CD4-positive, alpha-beta T cell treated with Interleukin-4 for 4 hours (primary cell): ENCODE data around the gene ZNF211.

Source experiments
- DNase-seq: peaks from one replicate; pipeline ENCODE4 v3.0.0-alpha.2; 2020

The ZNF211 gene

GRCh38 chr19:57632987-57633831 lies at the start of gene ZNF211:
TSS of gene ZNF211 (plus strand) at chr19:57633168. CDS start at chr19:57633347, 179 bp downstream.
- DNase-seq = peak; percentile 92

DNA sequence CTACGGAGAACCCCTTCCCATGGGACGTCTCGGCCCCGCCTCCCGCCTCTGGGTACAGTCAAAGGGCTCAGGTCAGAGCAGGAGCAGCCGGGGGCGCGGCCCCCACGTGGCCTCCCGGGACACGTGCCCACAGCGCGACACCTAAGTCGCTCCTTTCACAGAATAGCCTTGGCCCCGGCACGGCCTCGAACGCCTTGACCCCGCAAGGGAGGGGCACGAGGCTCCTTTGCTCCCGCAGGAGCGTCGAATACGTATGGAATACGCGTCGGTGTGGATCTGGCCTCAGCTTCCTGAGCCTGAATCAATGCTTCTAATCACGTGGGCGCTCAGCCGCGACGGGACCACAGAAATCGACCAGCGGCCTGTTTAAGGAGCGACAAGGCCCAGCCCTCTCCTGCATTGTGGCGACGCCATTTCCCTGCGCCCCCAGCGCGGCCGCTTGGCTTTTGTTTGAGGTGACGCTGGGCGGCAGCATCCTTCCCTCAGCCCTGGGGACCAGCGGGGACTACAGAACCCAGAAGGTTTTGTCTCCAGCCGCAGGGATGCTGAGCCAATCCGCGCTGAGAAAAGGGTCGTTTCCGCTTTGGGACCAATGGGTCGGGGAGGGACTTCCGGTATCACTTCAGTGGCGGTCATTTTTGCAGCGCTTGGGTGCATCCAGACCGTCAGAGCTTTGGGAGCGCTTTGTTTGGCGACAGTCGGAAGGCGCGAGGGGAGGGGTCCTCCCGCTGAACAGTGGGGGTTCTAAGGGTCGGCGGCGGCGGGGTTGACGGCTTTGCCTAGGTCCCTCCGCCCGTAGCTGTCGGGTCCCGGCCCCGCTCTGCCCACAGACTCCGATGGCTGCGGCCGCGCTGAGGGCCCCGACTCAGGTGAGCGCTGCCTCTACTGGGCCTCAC lies 49.2 kb upstream of the ZNF211 start, which contains the start of gene ZIK1:
ZIK1 (plus strand) TSS at position 625 of the 896 bp plus-strand sequence; CDS start at position 837, 212 bp downstream.
- peak; percentile 94 for DNase-seq

DNA sequence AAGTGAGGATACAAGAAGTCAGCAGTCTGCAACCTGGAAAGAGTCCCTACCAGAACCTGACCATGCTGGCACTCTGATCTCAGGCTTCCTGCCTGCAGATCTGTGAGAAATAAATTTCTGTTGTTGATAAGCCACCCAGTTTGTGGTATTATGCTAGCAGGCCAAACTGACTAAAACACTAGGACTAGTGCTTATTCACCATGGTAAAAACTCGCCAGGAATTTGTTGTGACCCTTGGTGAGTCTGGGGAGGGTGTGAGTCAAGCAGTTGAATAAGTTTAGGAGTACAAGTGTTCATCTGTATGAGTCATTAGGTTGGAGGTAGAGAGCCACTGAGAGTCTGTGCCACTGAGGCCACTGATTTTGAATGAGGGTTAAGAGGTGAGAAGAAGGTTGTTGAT lies 45.4 kb upstream of the ZNF211 start:
- no peak for DNase-seq

DNA sequence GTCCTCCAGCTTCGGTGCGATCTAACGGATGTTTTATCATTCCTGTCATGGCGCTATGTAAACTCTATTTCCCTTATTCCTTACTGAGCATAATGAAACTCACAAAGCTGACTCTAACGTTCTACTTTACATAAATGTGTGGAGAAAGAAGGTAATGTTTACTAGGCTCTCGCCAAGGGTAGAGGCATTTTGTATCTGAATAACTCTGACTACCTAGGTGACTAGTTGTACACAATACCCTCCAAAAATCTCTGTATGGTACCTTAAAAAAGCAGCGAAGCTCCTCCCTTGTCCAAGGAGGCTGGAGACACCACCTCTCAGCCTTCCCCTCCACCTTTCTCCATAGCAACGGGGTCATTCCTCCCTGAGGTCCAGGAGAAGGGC lies 33.6 kb upstream of the ZNF211 start:
- DNase-seq = no peak

DNA sequence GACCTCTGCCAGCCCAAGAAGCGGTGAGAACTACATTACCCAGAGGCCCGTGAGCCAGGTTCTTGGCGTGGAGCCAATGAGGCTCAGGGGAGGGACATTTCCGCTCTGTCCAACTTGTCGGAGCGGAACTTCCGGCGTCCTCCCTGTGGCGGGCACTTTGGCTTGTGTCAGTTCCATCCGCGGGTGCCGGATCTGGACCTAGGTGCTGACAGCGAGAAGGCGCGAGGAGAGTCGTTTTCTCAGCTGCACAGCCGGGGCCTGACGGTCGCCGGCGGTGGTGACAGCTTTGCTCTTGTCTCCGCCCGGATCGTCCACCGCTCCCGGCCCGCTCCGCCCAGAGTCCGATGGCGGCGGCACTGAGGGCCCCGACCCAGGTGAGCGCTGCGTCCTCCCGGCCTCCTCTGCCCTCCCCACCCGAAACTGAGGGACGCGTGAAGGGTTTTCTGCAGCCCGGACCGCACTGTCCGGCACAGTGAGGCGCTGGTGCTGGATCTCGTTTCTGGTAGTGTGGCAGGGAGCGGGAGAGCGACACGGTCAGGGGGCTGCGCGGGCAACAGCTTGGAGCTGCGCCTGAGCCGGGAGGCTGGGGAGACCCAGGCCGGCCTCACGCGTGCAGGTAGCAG lies 33.1 kb upstream of the ZNF211 start, which contains the start of gene ZNF530:
ZNF530 (plus strand) TSS at position 125 of the 623 bp plus-strand sequence. CDS start 4,461 bp downstream, outside the sequence.
- peak; percentile 88 for DNase-seq

GRCh38 chr19:57606931-57607330 lies 26.0 kb upstream of the ZNF211 start:
- DNase-seq = no peak

DNA sequence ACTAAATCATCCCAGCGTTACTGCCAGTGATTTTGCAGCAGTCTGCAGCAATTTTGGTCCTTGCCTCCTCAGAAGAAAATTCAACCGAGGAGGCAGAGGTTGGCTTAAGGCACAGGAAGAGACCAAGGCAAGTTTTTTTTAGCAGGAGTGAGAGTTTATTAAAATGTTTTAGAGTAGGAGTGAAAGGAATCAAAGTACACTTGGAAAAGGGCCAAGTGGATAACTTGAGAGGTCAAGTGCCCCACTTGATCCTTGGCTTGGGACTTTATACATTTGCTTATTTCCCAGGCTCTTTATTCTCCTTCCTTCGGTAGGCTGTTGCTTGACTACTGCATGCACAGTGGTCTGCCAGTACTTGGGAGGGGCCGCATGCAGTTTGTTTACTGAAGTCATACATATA lies 21.9 kb upstream of the ZNF211 start:
- no peak for DNase-seq

- peak; percentile 91 for DNase-seq
Observed at GRCh38 chr19:57613941-57614743, 18.8 kb upstream of the ZNF211 start, which contains the start of gene ZNF134. TSS of gene ZNF134 (plus strand) at chr19:57614242. CDS start at chr19:57619469, 5,227 bp downstream.

DNA sequence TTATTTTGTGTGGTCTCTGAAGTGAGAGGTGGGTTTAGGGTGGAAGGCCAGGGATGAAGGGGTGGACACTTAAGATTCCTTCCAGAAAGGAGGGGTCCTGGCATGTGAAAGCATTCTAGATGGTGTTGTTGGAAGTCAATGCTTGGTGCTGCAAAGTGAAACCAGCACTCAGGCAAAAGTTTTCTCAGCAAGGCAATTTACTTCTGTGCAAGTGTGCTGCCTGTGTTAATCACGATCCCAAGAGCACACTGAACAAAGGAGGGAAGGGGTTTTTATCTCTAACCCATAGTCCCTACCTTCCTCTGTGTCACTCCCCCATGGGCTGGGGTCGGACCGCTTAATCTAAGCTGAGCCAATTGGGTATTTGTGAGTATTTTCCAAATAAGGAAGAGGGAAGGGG lies 17.6 kb upstream of the ZNF211 start:
- DNase-seq = no peak

DNA sequence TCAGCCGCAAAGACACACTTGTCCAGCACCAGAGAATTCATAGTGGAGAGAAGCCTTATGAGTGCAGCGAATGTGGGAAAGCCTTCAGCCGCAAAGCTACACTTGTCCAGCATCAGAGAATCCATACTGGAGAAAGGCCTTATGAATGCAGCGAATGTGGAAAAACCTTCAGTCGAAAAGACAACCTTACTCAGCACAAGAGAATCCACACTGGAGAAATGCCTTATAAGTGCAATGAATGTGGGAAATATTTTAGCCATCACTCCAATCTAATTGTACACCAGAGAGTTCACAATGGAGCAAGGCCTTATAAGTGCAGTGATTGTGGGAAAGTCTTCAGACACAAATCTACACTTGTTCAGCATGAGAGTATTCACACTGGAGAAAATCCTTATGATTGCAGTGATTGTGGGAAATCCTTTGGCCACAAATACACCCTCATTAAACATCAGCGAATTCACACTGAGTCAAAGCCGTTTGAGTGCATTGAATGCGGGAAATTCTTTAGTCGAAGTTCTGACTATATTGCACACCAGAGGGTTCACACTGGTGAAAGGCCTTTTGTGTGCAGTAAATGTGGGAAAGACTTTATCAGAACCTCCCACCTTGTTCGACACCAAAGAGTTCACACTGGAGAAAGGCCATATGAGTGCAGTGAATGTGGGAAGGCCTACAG lies 12.2 kb upstream of the ZNF211 start:
- DNase-seq = no peak

GRCh38 chr19:57623091-57623490 lies 9.9 kb upstream of the ZNF211 start:
- DNase-seq = no peak

GRCh38 chr19:57633832-57634131 lies 814 bp downstream of the ZNF211 start:
- DNase-seq = no peak

DNA sequence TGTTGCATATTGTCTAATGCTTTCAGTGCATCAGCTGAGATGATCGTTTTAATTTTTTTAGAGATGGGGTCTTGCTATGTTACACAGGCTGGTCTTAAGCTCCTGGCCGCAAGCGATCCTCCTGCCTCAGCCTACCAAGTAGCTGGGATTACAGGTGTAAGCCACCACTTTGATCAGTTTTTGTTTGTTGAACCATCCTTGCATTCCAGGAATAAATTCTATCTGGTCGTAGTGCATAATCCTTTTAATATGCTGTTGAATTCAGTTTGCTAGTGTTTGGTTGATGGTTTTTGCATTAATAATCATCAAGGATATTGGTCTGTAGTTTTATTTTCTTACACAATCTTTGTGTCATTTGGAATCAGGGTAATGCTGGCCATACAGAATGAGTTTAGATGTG lies 4.4 kb downstream of the ZNF211 start:
- no peak for DNase-seq

DNA sequence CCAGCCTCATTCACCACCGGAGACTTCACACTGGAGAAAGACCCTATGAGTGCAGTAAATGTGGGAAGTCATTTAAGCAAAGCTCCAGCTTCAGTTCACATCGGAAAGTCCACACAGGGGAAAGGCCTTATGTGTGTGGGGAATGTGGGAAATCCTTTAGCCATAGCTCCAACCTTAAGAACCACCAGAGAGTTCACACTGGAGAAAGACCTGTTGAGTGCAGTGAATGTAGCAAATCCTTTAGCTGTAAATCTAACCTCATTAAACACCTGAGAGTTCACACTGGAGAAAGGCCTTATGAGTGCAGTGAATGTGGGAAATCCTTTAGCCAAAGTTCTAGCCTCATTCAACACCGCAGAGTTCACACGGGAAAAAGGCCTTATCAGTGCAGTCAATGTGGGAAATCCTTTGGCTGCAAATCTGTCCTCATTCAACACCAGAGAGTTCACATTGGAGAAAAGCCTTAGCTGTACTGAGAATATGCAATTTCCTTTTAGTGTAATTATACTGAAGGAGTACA lies 8.8 kb downstream of the ZNF211 start:
- no peak for DNase-seq

- DNase-seq = no peak
Observed at GRCh38 chr19:57642396-57643046, 9.6 kb downstream of the ZNF211 start.

GRCh38 chr19:57643734-57644133 lies 10.8 kb downstream of the ZNF211 start:
- no peak for DNase-seq

DNA sequence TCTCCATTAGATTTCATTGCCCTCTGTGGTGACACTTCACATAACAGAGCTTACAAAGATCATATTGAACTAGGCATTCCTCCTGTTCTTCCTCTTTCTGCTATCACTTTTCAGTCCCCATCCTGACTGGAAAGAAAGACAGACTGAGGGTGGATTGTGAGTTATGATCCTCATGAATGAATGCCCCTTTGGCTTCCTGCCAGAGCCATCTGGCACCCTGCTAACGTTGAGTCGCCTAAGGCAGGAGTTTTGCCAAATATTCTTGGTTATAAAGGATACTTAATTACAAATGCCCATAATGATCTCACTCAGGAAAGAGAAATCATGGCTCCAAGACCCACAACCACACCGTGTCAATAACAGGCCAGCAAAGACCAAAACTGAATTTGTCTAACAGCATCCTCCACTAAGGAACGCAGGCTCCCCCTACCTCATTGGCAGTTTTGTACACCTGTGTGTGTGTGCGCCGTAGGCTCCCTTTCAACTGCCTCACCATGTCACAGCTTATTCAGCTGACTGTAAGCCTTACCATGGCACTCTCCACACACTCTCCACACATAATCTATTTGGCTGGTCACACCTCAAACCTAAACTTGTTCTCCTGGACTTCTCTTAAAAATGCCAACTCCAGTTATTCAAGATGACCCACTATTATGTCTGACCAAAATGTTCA lies 15.5 kb downstream of the ZNF211 start:
- DNase-seq = no peak

GRCh38 chr19:57651654-57651996 lies 18.7 kb downstream of the ZNF211 start:
- DNase-seq = no peak

GRCh38 chr19:57653689-57654088 lies 20.7 kb downstream of the ZNF211 start:
- no peak for DNase-seq

GRCh38 chr19:57655443-57655842 lies 22.5 kb downstream of the ZNF211 start:
- DNase-seq = no peak
